ENCODE results near the gene ACBD7.

The ACBD7 gene

GRCh38 chr10:15091418-15091817 is 2.8 kb upstream of the ACBD7 start:
- TF ChIP-seq CTCF (IDR thresholded peaks at IDR 0.05; ENCODE audit: low read depth, low read length): no peak
- H3K4me3 ChIP-seq (ENCODE audit: low read depth, low read length): no peak overlapping the region

GRCh38 chr10:15084502-15084922 is 4.1 kb downstream of the ACBD7 start:
- H3K4me3 ChIP-seq (ENCODE audit: low read depth, low read length): peak overlapping the region; percentile 60
- TF ChIP-seq CTCF (IDR thresholded peaks at IDR 0.05; ENCODE audit: low read depth, low read length): no peak

- H3K4me3 ChIP-seq (ENCODE audit: low read depth, low read length): peak overlapping the region; percentile 60
- TF ChIP-seq CTCF (IDR thresholded peaks at IDR 0.05; ENCODE audit: low read depth, low read length): no peak
Measured at GRCh38 chr10:15083674-15084501, 4.7 kb downstream of the ACBD7 start.

GRCh38 chr10:15075421-15075820 is 13.2 kb downstream of the ACBD7 start:
- no peak overlapping the region for H3K4me3 ChIP-seq (ENCODE audit: low read depth, low read length)
- TF ChIP-seq CTCF (IDR thresholded peaks at IDR 0.05; ENCODE audit: low read depth, low read length): no peak

- no peak for TF ChIP-seq CTCF (IDR thresholded peaks at IDR 0.05; ENCODE audit: low read depth, low read length)
- no peak overlapping the region for H3K4me3 ChIP-seq (ENCODE audit: low read depth, low read length)
Measured at GRCh38 chr10:15072358-15072757, 16.2 kb downstream of the ACBD7 start.

- no peak for TF ChIP-seq CTCF (IDR thresholded peaks at IDR 0.05; ENCODE audit: low read depth, low read length)
Measured at GRCh38 chr10:15069230-15069629, 19.3 kb downstream of the ACBD7 start.

GRCh38 chr10:15068802-15069201 is 19.8 kb downstream of the ACBD7 start:
- no peak overlapping the region for H3K4me3 ChIP-seq (ENCODE audit: low read depth, low read length)
- no peak for TF ChIP-seq CTCF (IDR thresholded peaks at IDR 0.05; ENCODE audit: low read depth, low read length)

More at GRCh38 chr10:15069230-15069629, 19.3 kb downstream of the ACBD7 start:
- no peak overlapping the region for H3K4me3 ChIP-seq (ENCODE audit: low read depth, low read length)

Measured in WI38 (cell line).